ENCODE measurements around the gene ERCC5. TPM values are rescaled to one million over a fixed set of nuclear protein-coding genes. Genes with fewer than 3 reads are reported as not detected.

ERCC5 gene
- total RNA-seq, 1 donor from 2014 or later = 39.4 TPM

DNA sequence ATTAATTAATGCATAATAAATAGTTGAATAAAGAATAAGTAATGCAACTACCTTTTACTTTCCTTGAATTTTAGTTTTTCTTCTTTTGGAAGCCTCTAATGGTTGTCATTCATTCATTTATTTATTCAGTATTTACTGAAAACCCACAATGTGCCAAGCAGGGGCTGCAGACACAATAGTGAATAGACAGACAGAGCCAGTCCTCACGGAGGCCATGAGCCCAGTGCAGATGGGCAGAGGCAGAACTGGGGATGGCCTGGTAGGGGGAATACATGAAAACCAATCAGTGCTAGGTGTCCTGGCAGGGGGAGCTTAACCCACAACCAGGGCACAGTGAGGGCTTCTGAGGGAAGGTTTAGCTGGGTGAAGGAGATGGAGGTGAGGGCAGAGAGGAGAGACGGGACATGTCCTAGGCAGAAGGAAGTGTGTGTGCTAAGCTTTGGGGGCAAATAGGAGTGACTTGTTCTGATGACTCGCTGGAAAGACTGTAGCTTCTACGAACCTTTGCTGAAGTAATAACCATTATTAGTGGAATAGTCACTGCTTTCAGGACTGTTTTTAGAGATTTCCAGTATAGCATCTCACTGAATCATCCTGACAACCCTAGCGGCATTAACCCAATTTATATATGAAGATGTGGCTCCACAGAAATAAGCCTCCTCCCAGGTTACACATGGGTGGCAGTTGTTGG is 55.9 kb downstream of the ERCC5 start:
- no peak for DNase-seq (ENCODE audit: low read depth)
- H3K4me3 ChIP-seq (ENCODE audit: low read depth, low read length) = no peak overlapping the region
- TF ChIP-seq, protein P1, sequence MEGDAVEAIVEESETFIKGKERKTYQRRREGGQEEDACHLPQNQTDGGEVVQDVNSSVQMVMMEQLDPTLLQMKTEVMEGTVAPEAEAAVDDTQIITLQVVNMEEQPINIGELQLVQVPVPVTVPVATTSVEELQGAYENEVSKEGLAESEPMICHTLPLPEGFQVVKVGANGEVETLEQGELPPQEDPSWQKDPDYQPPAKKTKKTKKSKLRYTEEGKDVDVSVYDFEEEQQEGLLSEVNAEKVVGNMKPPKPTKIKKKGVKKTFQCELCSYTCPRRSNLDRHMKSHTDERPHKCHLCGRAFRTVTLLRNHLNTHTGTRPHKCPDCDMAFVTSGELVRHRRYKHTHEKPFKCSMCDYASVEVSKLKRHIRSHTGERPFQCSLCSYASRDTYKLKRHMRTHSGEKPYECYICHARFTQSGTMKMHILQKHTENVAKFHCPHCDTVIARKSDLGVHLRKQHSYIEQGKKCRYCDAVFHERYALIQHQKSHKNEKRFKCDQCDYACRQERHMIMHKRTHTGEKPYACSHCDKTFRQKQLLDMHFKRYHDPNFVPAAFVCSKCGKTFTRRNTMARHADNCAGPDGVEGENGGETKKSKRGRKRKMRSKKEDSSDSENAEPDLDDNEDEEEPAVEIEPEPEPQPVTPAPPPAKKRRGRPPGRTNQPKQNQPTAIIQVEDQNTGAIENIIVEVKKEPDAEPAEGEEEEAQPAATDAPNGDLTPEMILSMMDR (conservative IDR thresholded peaks at IDR 0.05; ENCODE audit: low read depth, low read length) = no peak

- TF ChIP-seq, protein P1 (conservative IDR thresholded peaks at IDR 0.05; ENCODE audit: low read depth, low read length) = no peak
- no peak for DNase-seq (ENCODE audit: low read depth)
- no peak overlapping the region for H3K4me3 ChIP-seq (ENCODE audit: low read depth, low read length)
Measured at GRCh38 chr13:102902789-102903347, 57.0 kb downstream of the ERCC5 start.

DNA sequence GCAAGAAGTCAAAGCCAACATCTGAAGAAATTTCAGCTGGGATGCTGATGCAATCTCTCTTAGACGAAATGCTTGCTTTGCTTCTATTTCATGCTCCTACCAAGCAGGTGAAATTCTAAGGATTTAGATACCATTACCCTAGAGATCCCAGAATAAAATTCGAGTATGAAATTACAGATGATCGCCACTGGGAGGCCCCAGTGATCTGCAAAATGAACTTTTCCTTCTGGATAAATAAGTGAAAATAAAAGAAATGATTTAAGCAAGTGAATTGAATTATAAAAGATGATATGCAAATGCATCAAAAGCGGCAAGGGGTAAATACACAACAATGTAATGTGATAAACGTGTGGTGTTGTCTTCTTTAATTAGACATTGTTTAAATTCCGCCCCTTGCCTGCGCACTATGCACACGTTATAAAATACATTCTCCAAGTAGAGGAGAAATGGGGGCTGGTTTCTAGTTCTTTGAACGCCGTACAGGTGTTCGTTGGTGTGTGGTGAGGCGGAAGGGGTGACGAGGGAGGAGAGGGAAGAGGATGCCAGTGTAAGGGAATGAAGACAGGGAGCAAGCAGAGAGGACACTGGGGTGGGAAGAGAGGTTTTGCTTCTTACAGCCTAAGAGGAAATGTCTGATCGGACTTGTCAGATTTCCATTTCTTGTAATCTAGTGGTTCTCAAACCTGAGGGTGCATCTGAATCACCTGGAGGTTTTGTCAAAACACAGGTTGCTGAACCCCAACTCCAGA is 58.0 kb downstream of the ERCC5 start:
- DNase-seq (ENCODE audit: low read depth) = no peak
- peak overlapping the region; percentile 2 for H3K4me3 ChIP-seq (ENCODE audit: low read depth, low read length)
- TF ChIP-seq, protein P1 (conservative IDR thresholded peaks at IDR 0.05; ENCODE audit: low read depth, low read length) = peak; percentile 58

DNA sequence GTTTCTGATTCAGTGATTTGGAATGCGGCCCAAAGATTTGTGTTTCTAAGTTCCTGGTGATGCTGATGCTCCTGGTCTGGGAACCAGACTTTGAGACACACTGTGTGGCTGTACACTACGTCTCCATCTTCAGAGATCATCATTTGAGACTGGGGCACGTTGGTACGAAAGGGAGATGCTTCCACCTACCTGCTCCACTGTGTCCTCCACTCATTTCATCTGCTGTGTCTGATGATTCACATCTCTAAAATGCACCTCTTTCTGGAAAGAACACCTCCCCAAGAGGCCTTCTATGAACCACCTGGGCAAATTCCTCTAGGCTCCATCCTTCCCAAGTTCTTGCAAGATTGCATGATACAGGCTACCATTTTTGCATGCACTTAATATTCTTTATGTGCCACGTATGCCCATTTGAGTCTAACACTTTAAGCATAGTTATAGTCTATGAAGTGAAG is 58.6 kb downstream of the ERCC5 start:
- TF ChIP-seq, protein P1 (conservative IDR thresholded peaks at IDR 0.05; ENCODE audit: low read depth, low read length) = no peak
- DNase-seq (ENCODE audit: low read depth) = no peak
- H3K4me3 ChIP-seq (ENCODE audit: low read depth, low read length) = no peak overlapping the region

DNA sequence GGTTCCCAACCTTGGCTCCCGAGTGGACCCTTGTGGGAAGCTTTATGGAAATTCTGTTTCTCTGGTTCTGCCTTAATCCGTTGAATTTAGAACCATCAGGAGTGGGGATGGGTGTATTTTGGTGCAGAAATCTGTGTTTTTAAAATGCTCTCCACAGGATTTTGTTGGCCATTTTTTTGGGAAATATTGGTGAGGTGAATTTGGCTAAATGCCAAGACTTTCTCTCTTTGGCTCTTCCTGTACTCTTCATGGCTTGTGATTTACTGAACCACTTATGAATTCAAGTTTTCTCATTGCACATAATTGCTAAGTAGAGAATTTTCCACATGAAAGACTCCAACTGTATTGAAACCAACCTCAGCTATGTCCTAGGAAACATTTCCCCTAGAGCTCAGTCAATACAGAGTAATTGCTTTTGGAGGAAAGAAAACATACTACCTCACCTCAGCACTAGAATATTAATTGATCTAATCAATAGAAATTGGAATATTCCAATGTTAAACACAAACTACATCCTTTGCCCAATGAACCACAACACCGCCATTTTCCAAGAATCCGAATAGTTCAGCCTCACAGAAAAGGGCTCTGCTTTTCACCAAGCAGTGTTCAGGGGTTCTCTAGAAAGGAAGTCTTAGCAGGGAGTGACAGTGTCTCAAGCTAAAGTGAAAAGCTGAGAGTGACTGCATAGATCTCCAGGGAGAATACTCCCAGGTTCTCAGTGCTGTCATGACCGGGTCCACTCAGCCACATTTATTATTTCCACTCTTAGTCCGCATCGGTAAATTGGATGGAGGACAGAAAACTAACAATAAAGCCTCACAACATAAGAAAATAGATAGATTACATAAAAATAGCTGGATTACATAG is 60.3 kb downstream of the ERCC5 start:
- no peak for DNase-seq (ENCODE audit: low read depth)
- no peak overlapping the region for H3K4me3 ChIP-seq (ENCODE audit: low read depth, low read length)
- TF ChIP-seq, protein P1 (conservative IDR thresholded peaks at IDR 0.05; ENCODE audit: low read depth, low read length) = no peak

DNA sequence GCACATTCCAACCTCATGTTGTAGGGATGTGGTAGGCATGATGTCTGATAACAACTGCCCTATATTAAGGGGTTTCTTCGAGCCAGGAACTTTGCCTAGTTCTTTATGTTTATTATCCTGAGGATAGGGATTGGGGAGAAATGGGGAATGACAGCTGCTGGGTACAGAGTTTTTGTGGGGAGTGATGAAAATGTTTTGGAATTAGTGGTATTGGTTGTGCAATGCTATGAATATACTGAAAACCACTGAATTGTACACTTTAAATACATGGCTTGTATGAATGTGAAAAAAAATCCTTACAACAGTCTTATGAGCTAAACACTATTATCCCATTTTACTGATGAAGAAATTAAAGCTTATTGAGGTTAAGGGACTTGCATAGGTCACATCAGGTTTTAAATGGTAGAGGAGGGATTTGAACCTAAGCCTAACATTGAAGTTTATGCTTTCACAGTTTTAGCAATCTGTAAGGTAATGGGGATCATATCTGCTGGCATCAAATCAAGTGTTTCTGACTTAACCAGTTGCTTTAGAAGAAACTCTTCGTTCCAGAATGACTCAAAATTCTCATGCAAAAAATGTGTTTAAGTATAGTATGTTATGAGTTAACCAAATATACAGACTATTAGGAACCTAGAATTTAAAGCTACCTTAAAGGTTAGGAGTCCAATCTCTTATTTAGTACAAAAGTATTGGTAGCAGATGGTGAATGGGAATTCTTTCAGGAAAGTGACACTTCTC is 61.4 kb downstream of the ERCC5 start:
- no peak for DNase-seq (ENCODE audit: low read depth)
- no peak overlapping the region for H3K4me3 ChIP-seq (ENCODE audit: low read depth, low read length)
- TF ChIP-seq, protein P1 (conservative IDR thresholded peaks at IDR 0.05; ENCODE audit: low read depth, low read length) = no peak
